Upper lobe of right lung (tissue), 1 donor: ENCODE data around the gene YAP1. TPM values are rescaled to one million over a fixed set of nuclear protein-coding genes. Genes with fewer than 3 reads are reported as not detected.

Experiments
- ATAC-seq: fragments of 200-7000 bp; cut with Tn5 transposase; one replicate; pipeline ENCODE4 v1.9.1; 2020; ENCODE audit warnings: mild to moderate bottlenecking, moderate library complexity
- DNase-seq: peaks from one replicate; pipeline ENCODE4 v3.0.0-alpha.2; 2020
- H3K27ac ChIP-seq: fragments of 200-600 bp; one replicate; pipeline ENCODE4 v1.8.0; 2022
- H3K27me3 ChIP-seq: fragments of 200-600 bp; one replicate; pipeline ENCODE4 v1.8.0; 2022; ENCODE audit warnings: mild to moderate bottlenecking
- H3K36me3 ChIP-seq: fragments of 200-600 bp; one replicate; pipeline ENCODE4 v1.8.0; 2022
- H3K4me1 ChIP-seq: fragments of 200-600 bp; one replicate; pipeline ENCODE4 v1.8.0; 2022
- H3K4me3 ChIP-seq: fragments of 200-600 bp; one replicate; pipeline ENCODE4 v1.8.0; 2022; ENCODE audit warnings: mild to moderate bottlenecking
- H3K9me3 ChIP-seq: fragments of 200-600 bp; one replicate; pipeline ENCODE4 v1.8.0; 2022
- intact Hi-C: fragments of 100-400 bp; cut with DNase I; formaldehyde crosslinking; loops from one replicate; pipeline ENCODE4 v1.11.0; 2022
- total RNA-seq: library from RNA; stranded (reverse); fragmentation: NEBNext Ultra II Directional; extraction: Animal tissue kit (Norgen Biotek cat#: 25700); gene quantifications from one replicate; pipeline ENCODE4 v1.2.1, GENCODE V29; 2021
- TF ChIP-seq, protein P1 (sequence below): fragments of 200-600 bp; IDR thresholded peaks from one replicate; pipeline ENCODE4 v1.8.0; 2022; ENCODE audit warnings: antibody characterized with exemption
- donor health status: DM: no; HTN: yes; CAD: no; lungs with severe emphysema.

YAP1 gene
- total RNA-seq, 1 donor from 2014 or later: 127 TPM

GRCh38 chr11:102244681-102245409, 134.6 kb downstream of the YAP1 start:
- DNase-seq (no peak), ATAC-seq (peak; percentile 18)
- H3K27ac ChIP-seq: no peak overlapping the region
- intact Hi-C loops: no loop called here
- no peak overlapping the region for H3K4me3 ChIP-seq
- no peaks in the 10 kb centered on the region for H3K27me3 ChIP-seq
- TF ChIP-seq, protein P1, sequence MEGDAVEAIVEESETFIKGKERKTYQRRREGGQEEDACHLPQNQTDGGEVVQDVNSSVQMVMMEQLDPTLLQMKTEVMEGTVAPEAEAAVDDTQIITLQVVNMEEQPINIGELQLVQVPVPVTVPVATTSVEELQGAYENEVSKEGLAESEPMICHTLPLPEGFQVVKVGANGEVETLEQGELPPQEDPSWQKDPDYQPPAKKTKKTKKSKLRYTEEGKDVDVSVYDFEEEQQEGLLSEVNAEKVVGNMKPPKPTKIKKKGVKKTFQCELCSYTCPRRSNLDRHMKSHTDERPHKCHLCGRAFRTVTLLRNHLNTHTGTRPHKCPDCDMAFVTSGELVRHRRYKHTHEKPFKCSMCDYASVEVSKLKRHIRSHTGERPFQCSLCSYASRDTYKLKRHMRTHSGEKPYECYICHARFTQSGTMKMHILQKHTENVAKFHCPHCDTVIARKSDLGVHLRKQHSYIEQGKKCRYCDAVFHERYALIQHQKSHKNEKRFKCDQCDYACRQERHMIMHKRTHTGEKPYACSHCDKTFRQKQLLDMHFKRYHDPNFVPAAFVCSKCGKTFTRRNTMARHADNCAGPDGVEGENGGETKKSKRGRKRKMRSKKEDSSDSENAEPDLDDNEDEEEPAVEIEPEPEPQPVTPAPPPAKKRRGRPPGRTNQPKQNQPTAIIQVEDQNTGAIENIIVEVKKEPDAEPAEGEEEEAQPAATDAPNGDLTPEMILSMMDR: no peak
- no peaks in the 10 kb centered on the region for H3K36me3 ChIP-seq
- H3K9me3 ChIP-seq: no peaks in the 10 kb centered on the region
- H3K4me1 ChIP-seq: no peaks in the 10 kb centered on the region

DNA sequence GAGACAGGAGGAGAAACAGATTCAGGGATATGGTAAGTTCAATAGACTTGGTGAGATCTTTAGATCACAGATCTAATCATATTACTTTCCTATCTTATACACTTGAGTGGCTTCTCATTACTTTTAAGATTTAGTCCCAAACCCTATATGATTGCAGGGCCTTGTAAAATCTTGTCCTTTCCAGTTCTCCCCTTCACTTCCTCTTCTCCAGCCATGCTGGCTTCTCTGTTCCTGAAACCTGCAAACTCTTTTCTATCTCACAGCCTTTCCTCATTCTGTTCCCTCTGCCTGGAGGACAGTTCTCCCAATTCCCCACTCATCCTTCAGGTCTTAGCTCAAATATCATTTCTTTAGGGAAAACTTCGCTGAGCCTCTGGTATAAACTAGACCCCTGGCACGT, 141.2 kb downstream of the YAP1 start:
- Histone ChIP-seq H3K9me3 (no peaks in the 10 kb centered on the region), H3K4me3 (no peak overlapping the region), H3K4me1 (no peaks in the 10 kb centered on the region), H3K27ac (no peak overlapping the region), H3K36me3 (no peaks in the 10 kb centered on the region), H3K27me3 (no peaks in the 10 kb centered on the region)
- TF ChIP-seq, protein P1: no peak
- intact Hi-C loops: no loop called here
- ATAC-seq: peak; percentile 34
- DNase-seq: no peak

DNA sequence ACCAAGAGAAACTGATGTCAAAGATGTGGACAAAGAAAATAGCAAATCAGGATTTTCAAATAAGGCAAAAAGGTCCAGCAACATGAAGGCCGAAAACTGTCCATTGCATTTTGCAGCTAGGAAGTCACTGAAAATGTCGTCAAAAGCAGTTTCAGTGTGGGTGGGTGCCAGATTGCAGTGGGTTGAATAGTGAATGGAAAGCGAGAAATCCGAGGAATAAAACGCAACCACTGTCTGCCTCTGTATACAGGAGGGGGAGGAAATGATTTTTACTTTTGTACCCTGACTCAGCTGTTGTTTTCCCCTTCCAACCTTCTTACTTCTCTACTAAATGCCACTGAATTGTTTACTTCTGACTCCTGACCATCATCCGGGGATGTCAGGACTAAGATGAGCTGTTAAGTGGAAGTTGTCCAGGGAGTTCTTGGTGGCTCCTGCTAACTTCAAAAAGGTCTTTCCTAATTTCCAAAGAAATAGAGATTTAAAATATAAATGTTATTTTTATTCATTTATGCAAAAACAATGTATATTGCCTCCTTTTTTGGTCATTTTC, 142.2 kb downstream of the YAP1 start:
- ATAC-seq (no peak), DNase-seq (no peak)
- H3K4me3 ChIP-seq: no peak overlapping the region
- no peaks in the 10 kb centered on the region for H3K9me3 ChIP-seq
- H3K27ac ChIP-seq: no peak overlapping the region
- no peaks in the 10 kb centered on the region for H3K36me3 ChIP-seq
- TF ChIP-seq, protein P1: no peak
- intact Hi-C loops: no loop called here
- no peaks in the 10 kb centered on the region for H3K27me3 ChIP-seq
- no peaks in the 10 kb centered on the region for H3K4me1 ChIP-seq

- Histone ChIP-seq H3K4me1 (no peaks in the 10 kb centered on the region), H3K27me3 (no peaks in the 10 kb centered on the region), H3K4me3 (no peak overlapping the region), H3K27ac (no peak overlapping the region), H3K36me3 (no peaks in the 10 kb centered on the region), H3K9me3 (no peaks in the 10 kb centered on the region)
- no peak for ATAC-seq
- TF ChIP-seq, protein P1: no peak
- intact Hi-C loops: no loop called here
- no peak for DNase-seq
These were observed 142.9 kb downstream of the YAP1 start for GRCh38 chr11:102253020-102253715.

- peak; percentile 49 for ATAC-seq
- intact Hi-C loops: no loop called here
- TF ChIP-seq, protein P1: peak; percentile 28
These were observed 143.8 kb downstream of the YAP1 start for GRCh38 chr11:102254047-102254446.

More at GRCh38 chr11:102254047-102254446, 143.8 kb downstream of the YAP1 start:
- no peaks in the 10 kb centered on the region for H3K27me3 ChIP-seq
- H3K36me3 ChIP-seq: no peaks in the 10 kb centered on the region
- DNase-seq: no peak
- H3K4me3 ChIP-seq: no peak overlapping the region
- no peaks in the 10 kb centered on the region for H3K4me1 ChIP-seq
- H3K9me3 ChIP-seq: no peaks in the 10 kb centered on the region
- no peak overlapping the region for H3K27ac ChIP-seq
